Type B pancreatic cell (in vitro differentiated cells): Measurements from ENCODE around the gene NAMPT. TPM values are rescaled to one million over a fixed set of nuclear protein-coding genes. Genes with fewer than 3 reads are reported as not detected.
A peak's percentile ranks its signal among the peaks of the same experiment; 100 is the strongest.

ENCODE experiments used
- DNase-seq: peaks from one replicate; pipeline ENCODE4 v3.0.0; 2021; ENCODE audit warnings: mixed read lengths; ENCODE audit not compliant: unreplicated experiment; ENCODE audit errors: extremely low spot score
- H3K27ac Mint-ChIP-seq: 2 replicates; pipeline ENCODE4 v1.8.0; 2021; ENCODE audit warnings: mild to moderate bottlenecking, mixed read lengths
- H3K27me3 Mint-ChIP-seq: 2 replicates; pipeline ENCODE4 v1.8.0; 2021; ENCODE audit warnings: mixed read lengths
- H3K36me3 Mint-ChIP-seq: 2 replicates; pipeline ENCODE4 v1.8.0; 2021; ENCODE audit warnings: mixed read lengths
- H3K4me1 Mint-ChIP-seq: one replicate; pipeline ENCODE4 v1.8.0; 2021; ENCODE audit warnings: mixed read lengths; ENCODE audit not compliant: unreplicated experiment
- H3K4me3 Mint-ChIP-seq: 2 replicates; pipeline ENCODE4 v1.8.0; 2021; ENCODE audit warnings: mild to moderate bottlenecking, mixed read lengths
- H3K9me3 Mint-ChIP-seq: 2 replicates; pipeline ENCODE4 v1.8.0; 2021; ENCODE audit warnings: mixed read lengths
- CTCF ChIP-seq: fragments of 200-600 bp; sonication (generic); conservative IDR thresholded peaks from 2 replicates; pipeline ENCODE4 v1.5.0; 2021; ENCODE audit warnings: antibody characterized with exemption, mild to moderate bottlenecking
- total RNA-seq: library from RNA; stranded (reverse); gene quantifications from 2 replicates; pipeline ENCODE4 v1.2.1, GENCODE V29; 2021; ENCODE audit warnings: low replicate concordance

The NAMPT gene
- total RNA-seq, 1 donor from 2014 or later = 60.0 TPM

- H3K9me3 Mint-ChIP-seq = no peaks in the 10 kb centered on the region
- no peak overlapping the region for H3K4me3 Mint-ChIP-seq
- H3K27ac Mint-ChIP-seq = no peak overlapping the region
- no peak for TF ChIP-seq CTCF
- H3K4me1 Mint-ChIP-seq = no peaks in the 10 kb centered on the region
- no peak for DNase-seq
- H3K36me3 Mint-ChIP-seq = peaks cover 40% of the 10 kb centered on the region
- no peaks in the 10 kb centered on the region for H3K27me3 Mint-ChIP-seq
Measured at GRCh38 chr7:106265133-106265532, 19.6 kb downstream of the NAMPT start.

GRCh38 chr7:106262221-106262881, 22.4 kb downstream of the NAMPT start:
- no peaks in the 10 kb centered on the region for H3K4me1 Mint-ChIP-seq
- no peaks in the 10 kb centered on the region for H3K27me3 Mint-ChIP-seq
- no peaks in the 10 kb centered on the region for H3K9me3 Mint-ChIP-seq
- no peak for DNase-seq
- H3K4me3 Mint-ChIP-seq = no peak overlapping the region
- no peak for TF ChIP-seq CTCF
- peaks cover 51% of the 10 kb centered on the region for H3K36me3 Mint-ChIP-seq
- no peak overlapping the region for H3K27ac Mint-ChIP-seq

GRCh38 chr7:106260136-106260561, 24.6 kb downstream of the NAMPT start:
- DNase-seq = no peak
- peaks cover 37% of the 10 kb centered on the region for H3K36me3 Mint-ChIP-seq
- H3K4me1 Mint-ChIP-seq = no peaks in the 10 kb centered on the region
- H3K27me3 Mint-ChIP-seq = no peaks in the 10 kb centered on the region
- TF ChIP-seq CTCF = no peak
- no peak overlapping the region for H3K4me3 Mint-ChIP-seq
- H3K27ac Mint-ChIP-seq = peak overlapping the region; percentile 27
- H3K9me3 Mint-ChIP-seq = no peaks in the 10 kb centered on the region

- H3K27me3 Mint-ChIP-seq = no peaks in the 10 kb centered on the region
- no peak overlapping the region for H3K27ac Mint-ChIP-seq
- no peak for TF ChIP-seq CTCF
- H3K4me1 Mint-ChIP-seq = no peaks in the 10 kb centered on the region
- peaks cover 38% of the 10 kb centered on the region for H3K36me3 Mint-ChIP-seq
- no peak overlapping the region for H3K4me3 Mint-ChIP-seq
- no peaks in the 10 kb centered on the region for H3K9me3 Mint-ChIP-seq
- no peak for DNase-seq
Measured at GRCh38 chr7:106258789-106259188, 26.0 kb downstream of the NAMPT start.

GRCh38 chr7:106257752-106258151, 27.0 kb downstream of the NAMPT start:
- DNase-seq = no peak
- no peaks in the 10 kb centered on the region for H3K4me1 Mint-ChIP-seq
- TF ChIP-seq CTCF = no peak
- no peaks in the 10 kb centered on the region for H3K27me3 Mint-ChIP-seq
- H3K9me3 Mint-ChIP-seq = no peaks in the 10 kb centered on the region
- H3K36me3 Mint-ChIP-seq = peaks cover 42% of the 10 kb centered on the region
- H3K4me3 Mint-ChIP-seq = no peak overlapping the region
- no peak overlapping the region for H3K27ac Mint-ChIP-seq
